NCI-H748 (cell line): ENCODE measurements around the gene SLC6A18.
"Not testable (repeated sequence)": the region's sequence is repeated elsewhere in the genome, so short reads cannot be mapped to it uniquely, and the experiment has no call there.

ENCODE experiments used
- DNase-seq: peaks from one replicate; lab custom pipeline; 2025; ENCODE audit not compliant: unreplicated experiment; lab: John Stamatoyannopoulos, UW

The SLC6A18 gene

DNA sequence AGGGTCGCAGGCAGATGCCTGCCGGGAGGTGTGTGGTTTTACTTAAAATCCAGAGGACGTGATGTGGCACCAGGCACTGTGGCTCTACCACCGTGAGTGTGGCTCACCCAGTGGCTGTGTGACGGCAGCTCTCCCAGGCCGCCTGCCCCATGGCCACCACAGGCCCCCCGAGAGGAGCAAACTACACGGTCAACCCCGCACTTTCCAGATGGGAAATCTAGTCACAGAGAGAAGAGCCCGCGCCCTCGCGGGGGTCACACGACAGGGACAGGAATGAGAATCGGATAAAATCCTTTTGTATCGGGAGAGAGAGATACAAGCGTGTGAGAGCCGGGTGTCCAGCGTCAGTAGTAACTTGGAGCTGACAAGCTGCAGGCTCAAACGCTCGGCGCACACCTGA lies 45.2 kb downstream of the SLC6A18 start:
- no peak for DNase-seq

DNA sequence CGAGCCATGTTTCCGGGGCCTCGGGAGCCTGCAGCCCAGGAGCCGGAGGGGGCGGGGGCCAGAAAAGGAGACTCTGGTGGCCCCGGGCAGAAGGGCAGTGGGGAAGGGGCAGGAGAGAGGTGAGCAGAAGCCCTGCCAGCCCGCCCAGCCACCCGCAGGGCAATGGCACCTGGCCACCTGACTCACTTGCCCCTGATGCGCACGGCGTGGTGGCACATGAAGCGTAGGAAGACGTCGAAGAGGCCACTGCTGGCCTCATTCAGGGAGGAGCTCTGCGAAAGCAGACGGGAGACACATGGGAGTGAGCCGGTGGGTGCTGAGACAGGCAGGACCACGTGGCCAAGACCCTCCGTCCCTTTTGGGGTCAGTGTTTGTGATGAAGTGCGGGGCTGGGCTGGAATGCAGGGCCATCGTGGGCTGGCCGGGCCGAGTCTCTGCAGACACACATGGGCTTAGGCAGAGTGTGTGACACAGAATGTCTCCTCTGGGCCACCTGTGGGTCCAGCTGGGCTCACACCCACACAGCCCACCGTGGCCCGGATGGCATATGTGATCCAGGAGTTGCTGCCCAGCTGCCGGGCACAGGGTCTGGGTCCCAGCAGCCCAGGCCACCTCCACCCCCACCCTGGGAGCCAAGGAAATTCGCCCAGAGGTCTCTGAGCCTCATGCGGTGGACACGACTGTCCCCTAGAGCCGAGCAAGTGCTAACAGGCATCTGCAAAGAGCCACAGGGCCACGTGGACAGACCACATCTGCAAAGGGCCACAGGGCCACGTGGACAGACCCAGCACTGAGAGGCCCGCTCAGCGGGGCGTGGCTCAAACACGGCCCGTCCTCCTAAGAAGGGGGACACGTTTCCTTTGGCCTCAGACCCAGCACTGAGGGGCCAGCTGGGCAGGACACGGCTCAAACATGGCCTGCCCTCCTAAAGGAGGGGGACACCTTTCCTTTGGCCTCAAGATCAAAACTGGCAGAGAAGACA lies 46.0 kb downstream of the SLC6A18 start:
- no peak for DNase-seq

DNA sequence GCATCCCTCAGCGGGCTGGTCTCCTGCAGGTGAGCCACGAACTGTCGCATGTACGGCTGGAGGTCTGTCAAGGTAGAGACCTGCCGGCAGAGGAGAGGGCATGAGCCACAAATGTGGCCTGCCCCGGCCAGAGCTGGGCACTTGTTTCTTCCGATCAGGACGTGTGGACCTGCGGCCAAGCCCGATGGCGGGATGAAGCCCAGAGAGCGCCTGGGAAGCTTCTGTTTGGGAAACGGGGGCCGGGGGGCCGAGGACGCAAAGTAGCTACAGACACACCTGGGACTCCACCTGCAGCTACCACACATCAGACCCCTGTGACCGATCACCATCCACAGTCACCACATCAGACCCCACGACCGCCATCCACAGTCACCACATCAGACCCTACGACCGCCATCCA lies 47.0 kb downstream of the SLC6A18 start:
- DNase-seq = no peak

DNA sequence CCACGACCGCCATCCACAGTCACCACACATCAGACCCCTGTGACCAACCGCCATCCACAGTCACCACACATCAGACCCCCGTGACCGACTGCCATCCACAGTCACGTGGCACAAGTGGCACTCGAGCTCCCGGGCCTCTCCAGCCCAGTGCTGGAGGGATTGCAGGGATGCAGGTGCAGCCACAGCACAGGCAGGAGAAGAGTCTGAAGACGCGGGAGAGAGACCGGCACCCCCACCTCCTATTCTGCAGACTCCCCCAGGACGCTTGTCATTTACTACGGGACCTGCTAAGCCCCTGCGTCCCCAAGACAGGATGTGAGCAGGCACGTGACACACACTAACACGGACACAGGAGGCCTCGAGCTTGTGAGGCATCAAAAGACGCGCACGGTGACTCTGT lies 48.6 kb downstream of the SLC6A18 start:
- no peak for DNase-seq

DNA sequence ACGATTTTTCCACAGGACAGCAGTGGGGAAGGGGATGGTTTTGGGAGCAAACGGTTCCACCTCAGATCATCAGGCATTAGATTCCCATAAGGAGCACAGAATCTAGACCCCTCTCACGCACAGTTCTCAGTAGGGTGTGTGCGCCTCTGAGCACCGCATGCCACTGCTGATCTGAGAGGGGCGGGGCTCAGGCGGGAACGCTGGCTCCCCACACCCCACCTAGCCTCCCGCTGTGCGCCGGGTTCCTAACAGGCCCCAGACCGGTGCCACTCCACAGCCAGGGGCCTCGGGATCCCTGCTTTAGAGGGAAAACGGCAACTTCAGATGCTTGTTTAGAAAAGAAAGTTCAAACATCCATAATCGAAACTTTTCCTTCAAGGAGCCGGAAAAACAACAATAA lies 49.3 kb downstream of the SLC6A18 start:
- DNase-seq = no peak

DNA sequence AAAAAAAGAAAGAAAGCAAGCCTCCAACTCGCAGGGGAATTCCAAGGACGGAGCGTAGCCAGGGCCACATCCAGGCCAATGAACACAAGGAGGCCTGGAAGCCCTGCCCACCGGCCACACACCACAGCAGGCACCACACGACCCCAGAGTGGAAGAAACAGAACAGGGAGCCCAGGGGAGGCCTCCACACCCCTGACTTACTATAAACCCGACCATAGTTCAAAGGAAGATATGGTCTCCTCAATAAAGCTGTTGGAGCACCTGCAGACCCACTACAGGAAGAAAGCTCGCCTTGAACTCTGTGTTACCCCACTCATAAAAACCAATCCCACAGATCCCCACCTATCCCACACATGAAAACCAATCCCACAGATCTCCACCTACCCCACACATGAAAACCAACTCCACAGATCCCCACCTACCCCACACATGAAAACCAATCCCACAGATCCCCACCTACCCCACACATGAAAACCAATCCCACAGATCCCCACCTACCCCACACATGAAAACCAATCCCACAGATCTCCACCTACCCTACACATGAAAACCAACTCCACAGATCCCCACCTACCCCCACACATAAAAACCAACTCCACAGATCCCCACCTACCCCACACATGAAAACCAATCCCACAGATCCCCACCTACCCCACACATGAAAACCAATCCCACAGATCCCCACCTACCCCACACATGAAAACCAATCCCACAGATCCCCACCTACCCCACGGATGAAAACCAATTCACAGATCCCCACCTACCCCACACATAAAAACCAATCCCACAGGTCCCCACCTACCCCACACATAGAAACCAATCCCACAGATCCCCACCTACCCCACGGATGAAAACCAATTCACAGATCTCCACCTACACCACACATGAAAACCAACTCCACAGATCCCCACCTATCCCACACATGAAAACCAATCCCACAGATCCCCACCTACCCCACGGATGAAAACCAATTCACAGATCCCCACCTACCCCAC lies 50.5 kb downstream of the SLC6A18 start:
- DNase-seq = not testable (repeated sequence)

DNA sequence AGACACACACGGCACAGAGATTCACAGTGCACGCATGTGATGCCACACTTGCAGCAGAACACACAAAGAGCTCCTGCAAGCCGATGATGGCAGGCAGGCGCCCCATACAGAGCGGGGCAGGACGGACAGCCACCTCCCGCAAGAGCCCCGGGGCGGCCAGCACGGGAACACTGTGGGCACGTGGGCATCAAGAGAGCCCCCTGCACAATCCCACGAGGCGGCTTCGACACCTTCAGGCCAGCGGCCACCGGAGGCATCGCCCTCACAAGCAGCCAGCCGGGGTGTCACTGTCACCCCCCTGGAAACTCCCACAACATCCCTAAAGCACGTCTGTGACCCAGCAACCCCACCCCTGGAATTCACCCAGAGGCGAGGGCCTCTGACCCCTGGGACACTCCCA lies 51.7 kb downstream of the SLC6A18 start:
- DNase-seq = no peak

DNA sequence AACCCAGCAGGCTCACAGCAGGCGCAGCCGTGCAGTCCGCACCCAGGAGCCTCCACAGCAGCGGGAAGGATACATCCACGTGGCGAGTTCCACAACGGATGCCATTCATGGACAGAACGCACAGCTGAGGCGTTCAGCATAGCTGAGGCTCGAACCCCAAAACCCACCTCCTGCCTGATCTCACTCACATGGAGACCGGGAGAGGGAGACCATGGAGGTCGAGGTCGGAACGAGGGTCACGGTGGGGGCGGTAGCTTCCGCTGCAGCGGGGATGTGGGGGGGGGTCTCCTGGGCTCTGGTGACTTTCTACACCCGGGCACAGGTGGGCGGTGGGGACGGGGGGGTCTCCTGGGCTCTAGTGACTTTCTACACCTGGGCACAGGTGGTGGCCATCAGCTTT lies 52.1 kb downstream of the SLC6A18 start:
- DNase-seq = no peak

DNA sequence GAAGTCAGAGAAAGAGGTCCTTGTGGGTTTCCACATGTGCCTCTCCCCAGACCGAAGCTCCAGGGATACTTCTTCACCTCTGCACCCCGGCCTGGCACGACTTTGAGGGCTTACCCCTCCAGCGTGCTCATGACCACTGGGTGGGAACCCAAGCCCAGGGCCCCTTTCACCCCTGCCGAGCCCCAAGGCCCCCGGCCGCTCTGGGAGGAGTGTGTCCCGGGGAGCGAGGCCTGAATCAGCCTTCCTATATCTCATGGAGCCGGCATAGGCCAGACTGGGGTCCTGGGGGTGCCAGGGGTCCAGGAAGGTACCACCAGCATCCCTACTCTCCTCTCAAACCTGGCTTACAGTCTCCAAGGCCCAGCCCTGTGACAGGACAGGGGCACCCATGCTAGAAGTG lies 52.6 kb downstream of the SLC6A18 start:
- no peak for DNase-seq

DNA sequence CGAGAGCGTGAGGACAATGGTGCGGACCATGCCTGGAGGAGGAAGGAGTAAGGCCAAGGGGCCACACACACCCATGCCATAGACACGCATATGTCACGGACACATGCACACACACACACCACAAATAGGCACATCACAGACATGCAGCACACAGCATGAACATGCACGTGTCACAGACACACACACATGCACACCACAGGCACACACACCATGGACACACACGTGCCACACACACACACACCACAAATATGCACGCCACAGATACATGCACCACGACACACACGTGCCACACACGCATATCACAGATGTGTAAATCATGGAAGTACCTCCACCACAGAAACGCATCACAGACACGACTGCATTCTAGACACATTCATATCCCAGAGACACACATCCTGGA lies 53.0 kb downstream of the SLC6A18 start:
- DNase-seq = no peak

DNA sequence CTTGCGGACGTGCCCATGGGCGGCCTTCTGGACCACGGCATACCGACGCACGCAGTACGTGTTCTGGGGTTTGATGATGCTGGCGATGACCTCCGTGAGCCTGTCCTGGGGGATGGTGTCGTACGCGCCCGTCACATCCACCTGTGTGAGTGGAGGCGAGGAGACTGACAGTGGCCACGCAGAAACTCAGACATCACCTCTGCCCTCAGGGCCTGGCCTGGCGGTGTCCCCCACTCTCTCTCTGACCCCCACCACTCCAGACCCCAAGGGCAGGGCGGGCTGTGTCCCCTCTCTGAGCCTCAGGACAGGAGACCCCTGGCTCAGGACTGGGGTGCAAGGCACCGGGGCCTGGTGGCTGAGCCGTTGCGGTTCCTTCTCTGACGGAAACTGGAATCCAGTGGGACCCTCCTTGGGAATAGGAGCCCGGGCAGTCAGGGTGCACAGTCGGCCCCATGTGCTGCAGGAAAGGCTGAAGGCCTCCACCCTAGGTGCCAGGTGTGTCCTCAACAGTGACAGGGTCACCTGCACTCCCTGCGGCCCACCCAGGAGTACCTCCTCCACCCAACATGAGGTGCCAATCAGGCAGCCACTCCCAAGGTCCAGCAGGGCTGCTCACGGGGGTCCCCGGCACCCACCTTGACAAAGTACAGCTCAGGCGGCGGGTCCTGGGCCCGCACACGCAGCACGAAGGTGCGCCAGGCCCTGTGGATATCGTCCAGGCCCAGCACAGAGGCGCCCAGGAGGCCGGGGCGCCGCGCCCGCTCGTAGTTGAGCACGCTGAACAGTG lies 53.7 kb downstream of the SLC6A18 start:
- no peak for DNase-seq

DNA sequence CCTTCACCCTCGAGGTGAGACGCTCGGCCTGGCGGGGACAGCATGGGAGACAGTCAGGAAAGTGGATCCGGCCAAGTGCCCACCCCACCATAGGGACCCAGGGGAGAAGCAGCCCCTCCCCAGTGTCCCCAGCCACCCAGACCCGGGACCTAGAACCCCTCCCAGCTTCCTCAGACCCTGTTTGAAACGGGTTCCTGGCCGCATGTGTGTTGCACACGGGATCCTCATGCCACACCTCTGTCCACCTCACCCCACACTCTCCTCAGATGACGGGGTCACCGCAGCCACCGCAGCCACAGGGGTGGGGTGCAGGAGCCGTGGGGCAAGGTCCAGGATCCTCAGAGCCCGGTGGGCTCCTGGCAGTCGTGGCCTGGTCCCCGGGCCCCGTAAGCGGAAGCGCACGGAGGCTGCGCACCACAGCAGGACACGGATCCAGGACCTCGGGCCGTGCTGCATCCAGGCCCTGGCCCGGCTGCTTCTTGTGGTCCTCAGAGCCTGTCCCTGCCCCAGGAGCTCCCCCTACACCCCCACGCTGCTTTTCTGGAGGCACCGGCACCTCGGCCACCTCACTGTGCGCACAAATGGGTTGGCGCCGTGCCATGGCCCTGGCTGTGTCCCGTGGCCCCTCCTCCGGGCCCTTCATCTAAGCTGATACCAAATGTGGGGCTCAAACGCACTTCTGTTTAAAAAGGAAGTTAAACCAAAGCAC lies 54.4 kb downstream of the SLC6A18 start:
- no peak for DNase-seq

DNA sequence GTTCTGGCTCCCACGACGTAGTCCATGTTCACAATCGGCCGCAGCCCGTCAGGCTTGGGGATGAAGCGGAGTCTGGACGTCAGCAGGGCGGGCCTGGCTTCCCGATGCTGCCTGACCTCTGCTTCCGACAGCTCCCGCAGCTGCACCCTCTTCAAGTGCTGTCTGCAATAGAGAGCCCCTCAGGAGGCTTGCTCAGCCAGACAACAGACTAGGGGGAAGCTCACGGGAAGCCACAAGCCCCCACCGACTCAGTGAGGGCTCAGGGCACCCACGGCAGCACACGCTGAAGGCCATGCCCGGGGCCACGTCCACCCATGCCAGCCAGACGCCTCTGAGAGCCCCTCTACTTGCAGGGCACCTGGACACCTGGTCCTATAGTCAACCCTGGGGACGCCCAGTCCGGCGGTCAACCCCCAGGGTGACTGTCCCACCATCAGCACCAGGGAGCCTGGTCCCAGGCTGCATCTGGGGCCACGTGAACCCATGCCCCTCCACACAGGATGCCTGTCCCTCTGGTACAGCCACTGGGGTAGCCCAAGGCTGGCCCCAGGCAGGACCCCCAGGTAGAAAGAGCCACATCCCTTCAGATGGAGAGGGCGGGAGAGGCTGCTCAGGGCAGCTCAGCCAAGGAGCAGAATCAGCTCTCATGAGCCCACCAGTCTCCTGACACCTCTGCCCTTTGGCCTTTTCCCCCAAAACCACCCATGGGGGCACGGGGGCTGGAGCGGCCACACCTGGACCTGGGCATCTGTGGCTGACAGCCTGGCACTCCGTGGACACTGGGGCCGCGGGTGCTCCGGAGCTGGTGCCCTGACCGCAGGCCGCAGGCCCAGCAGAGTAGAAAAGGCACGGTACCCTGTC lies 55.2 kb downstream of the SLC6A18 start:
- no peak for DNase-seq

DNA sequence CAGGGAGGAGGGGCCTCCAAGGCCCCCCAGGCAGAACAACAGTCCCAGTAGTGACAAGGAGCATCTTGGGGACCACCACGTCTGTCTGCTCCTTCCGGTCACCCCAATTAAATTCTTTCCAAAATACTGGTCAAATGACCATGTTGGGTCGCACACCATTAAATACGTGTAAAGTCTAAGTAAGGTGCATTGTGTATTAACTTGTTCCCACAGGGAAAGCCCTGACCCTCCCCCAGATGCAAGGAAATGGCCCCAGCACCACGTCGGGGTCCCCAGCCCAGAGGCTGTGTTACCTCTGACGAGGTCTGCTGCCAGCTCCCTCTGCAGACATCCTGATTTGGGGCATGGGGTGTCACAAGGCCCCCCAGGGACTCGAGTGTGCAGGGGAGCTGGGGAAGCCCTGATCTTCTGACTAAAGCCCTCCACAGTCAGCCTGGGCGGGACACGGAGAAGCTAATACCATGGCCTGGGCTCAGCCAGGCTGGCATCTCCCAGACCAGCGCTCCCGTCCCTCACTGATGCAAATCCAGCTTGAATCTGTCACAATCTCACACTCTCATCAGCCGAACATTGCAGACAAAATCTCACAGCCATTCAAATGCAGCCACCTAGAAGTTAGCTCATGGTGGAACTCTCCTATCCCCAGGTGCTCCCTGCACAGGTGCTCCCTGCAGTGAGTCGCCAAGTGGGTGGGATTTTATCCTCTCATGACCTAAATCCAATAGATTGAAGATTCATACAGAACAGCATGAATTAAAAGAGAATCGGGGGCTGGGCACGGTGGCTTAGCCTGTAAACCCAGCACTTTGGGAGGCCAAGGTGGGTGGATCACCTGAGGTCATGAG lies 56.1 kb downstream of the SLC6A18 start:
- no peak for DNase-seq

DNA sequence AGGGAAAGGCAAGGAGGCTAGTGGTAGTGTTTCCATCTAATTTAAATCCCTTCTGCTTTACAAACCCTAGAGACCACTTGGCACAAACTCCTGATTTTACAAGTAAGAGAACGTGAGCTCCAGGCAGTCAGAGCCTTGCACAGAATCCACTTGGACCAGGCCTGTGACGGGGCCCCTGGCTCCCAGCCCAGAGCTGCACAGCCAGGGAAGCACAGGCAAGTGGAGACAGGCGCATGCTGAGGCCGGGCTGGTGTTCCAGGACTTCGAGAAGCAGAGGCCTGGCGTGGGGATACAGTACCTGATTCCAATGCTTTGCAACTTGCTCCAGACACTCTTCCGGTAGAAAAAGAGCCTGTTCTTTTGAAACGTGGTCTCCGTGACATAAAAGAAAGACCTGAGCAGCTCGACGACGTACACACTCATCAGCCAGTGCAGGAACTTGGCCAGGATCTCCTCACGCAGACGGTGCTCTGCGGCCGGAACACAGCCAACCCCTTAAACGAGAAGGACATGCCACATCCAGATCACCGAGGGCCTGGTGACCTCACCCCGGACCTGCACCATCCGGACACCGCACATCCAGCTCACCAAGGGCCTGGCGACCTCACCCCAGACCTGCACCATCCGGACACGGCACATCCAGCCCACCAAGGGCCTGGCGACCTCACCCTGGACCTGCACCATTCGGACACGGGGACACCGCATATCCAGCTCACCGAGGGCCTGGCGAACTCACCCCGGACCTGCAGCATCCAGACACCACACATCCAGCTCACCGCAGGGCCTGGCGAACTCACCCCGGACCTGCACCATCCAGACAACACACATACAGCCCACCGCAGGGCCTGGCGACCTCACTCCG lies 57.2 kb downstream of the SLC6A18 start:
- no peak for DNase-seq

DNA sequence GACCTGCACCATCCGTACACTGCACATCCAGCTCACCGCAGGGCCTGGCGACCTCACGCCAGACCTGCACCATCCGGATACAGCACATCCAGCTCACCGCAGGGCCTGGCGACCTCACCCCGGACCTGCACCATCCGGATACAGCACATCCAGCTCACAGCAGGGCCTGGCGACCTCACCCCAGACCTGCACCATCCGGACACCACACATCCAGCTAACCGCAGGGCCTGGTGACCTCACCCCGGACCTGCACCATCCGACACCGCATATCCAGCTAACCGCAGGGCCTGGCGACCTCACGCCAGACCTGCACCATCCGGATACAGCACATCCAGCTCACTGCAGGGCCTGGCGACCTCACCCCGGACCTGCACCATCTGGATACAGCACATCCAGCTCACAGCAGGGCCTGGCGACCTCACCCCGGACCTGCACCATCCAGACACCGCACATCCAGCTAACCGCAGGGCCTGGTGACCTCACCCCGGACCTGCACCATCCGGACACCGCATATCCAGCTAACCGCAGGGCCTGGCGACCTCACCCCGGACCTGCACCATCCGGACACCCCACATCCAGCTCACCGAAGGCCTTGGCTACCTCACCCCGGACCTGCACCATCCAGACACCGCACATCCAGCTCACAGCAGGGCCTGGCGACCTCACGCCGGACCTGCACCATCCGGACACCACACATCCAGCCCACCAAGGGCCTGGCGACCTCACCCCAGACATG lies 58.0 kb downstream of the SLC6A18 start:
- not testable (repeated sequence) for DNase-seq

DNA sequence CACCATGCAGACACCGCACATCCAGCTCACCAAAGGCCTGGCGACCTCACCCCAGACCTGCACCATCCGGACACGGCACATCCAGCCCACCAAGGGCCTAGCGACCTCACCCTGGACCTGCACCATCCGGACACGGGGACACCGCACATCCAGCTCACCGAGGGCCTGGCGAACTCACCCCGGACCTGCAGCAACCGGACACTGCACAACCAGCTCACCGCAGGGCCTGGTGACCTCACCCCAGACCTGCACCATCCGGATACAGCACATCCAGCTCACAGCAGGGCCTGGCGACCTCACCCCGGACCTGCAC lies 58.5 kb downstream of the SLC6A18 start:
- not testable (repeated sequence) for DNase-seq
